ENCODE measurements around the gene ARHGEF4. TPM values are rescaled to one million over a fixed set of nuclear protein-coding genes. Genes with fewer than 3 reads are reported as not detected.
A peak's percentile ranks its signal among the peaks of the same experiment; 100 is the strongest.

The ARHGEF4 gene
- total and polyA plus RNA-seq, 8 donors = 16.3 to 58.2 (median 19.8) TPM

- H3K4me1 ChIP-seq = peaks cover 5 to 14% (median 10%) of the 10 kb centered on the region in 3 donors
- H3K4me3 ChIP-seq = peak overlapping the region in 1 of 4 donors; percentile 7
- peak in 1 of 6 donors; percentile 73 for DNase-seq
- no peak for TF ChIP-seq CTCF (IDR thresholded peaks at IDR 0.05)
- H3K27me3 ChIP-seq = no peaks in the 10 kb centered on the region
- no peaks in the 10 kb centered on the region for H3K36me3 ChIP-seq
- FAIRE-seq = no peak
- no peaks in the 10 kb centered on the region for H3K9me3 ChIP-seq
- ATAC-seq = peak in 1 of 4 donors; percentile 1
- intact Hi-C loops (cut with DNase I) = no loop called here
- WGBS, 2 donors = 74 to 75% methylated on average over 75 of the region's 75 CpGs
- H3K27ac ChIP-seq = peak overlapping the region; percentile 41 to 64 (median 52)
Measured at GRCh38 chr2:131039908-131040660, 203.4 kb downstream of the ARHGEF4 start.

GRCh38 chr2:131040661-131041401 lies 204.1 kb downstream of the ARHGEF4 start:
- Histone ChIP-seq H3K9me3 (no peaks in the 10 kb centered on the region), H3K4me3 (peak overlapping the region in 2 of 4 donors; percentile 7 to 16), H3K4me1 (peaks cover 5 to 14% (median 10%) of the 10 kb centered on the region in 3 donors), H3K27ac (peak overlapping the region; percentile 41 to 64 (median 52)), H3K27me3 (no peaks in the 10 kb centered on the region), H3K36me3 (no peaks in the 10 kb centered on the region)
- no peak for TF ChIP-seq CTCF (IDR thresholded peaks at IDR 0.05)
- DNase-seq (peak in 5 of 6 donors; percentile 71 to 85 (median 73)), FAIRE-seq (no peak), ATAC-seq (peak; percentile 73 to 83 (median 80))
- WGBS, 2 donors = 23 to 29% methylated on average over 23 of the region's 23 CpGs
- intact Hi-C loops (cut with DNase I) = no loop called here

DNA sequence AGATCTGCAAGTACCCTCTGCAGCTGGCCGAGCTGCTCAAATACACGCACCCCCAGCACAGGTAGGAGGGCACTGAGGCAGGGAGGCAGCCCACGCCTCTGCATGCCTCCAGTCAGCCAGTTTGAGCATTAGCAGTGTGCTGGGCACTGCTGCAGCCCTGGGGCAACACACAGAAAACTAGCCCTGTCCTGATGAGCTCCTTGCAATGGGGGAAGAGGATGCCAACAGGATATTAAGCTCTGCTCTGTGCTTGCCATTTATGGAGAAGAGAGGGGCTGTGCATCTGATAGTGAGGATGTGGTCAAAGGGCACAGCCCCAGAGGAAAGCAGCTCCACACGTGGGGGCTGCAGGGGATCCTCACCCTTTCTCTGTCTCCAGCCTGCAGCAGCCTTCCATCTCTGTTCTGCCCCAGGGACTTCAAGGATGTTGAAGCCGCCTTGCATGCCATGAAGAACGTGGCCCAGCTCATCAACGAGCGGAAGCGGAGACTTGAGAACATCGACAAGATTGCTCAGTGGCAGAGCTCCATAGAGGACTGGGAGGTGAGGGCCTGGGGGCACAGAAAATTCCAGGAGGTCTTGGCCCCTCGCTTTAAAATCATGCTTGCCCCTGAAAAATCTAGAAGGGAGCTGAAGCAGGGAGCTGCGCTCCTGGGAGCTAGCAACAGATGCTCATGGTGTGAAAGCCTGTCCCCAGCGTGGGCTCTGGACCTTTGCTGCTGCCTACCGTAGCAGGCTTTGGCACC lies 204.9 kb downstream of the ARHGEF4 start:
- no peaks in the 10 kb centered on the region for H3K27me3 ChIP-seq
- intact Hi-C loops (cut with DNase I) = no loop called here
- no peak for FAIRE-seq
- H3K9me3 ChIP-seq = no peaks in the 10 kb centered on the region
- H3K27ac ChIP-seq = peak overlapping the region in 3 of 4 donors; percentile 1 to 64 (median 53)
- 72% methylated on average over 14 of the region's 14 CpGs for WGBS, 2 donors
- peaks cover 0 to 2% (median 0%) of the 10 kb centered on the region in 3 donors for H3K36me3 ChIP-seq
- peaks cover 5 to 14% (median 10%) of the 10 kb centered on the region in 3 donors for H3K4me1 ChIP-seq
- no peak for DNase-seq
- ATAC-seq = no peak
- peak overlapping the region in 2 of 4 donors; percentile 7 to 16 for H3K4me3 ChIP-seq
- no peak for TF ChIP-seq CTCF (IDR thresholded peaks at IDR 0.05)

GRCh38 chr2:131042148-131042775 lies 205.5 kb downstream of the ARHGEF4 start:
- Histone ChIP-seq H3K4me1 (peaks cover 5 to 14% (median 10%) of the 10 kb centered on the region in 3 donors), H3K9me3 (no peaks in the 10 kb centered on the region), H3K27me3 (no peaks in the 10 kb centered on the region), H3K36me3 (peaks cover 0 to 7% (median 3%) of the 10 kb centered on the region in 3 donors), H3K27ac (no peak overlapping the region), H3K4me3 (no peak overlapping the region)
- 83% methylated on average over 7 of the region's 7 CpGs for WGBS, 2 donors
- intact Hi-C loops (cut with DNase I) = no loop called here
- TF ChIP-seq CTCF (IDR thresholded peaks at IDR 0.05) = no peak
- FAIRE-seq = no peak
- peak in 1 of 4 donors; percentile 20 for ATAC-seq
- no peak for DNase-seq
